Measurements from ENCODE around the gene DOCK6.

The DOCK6 gene

DNA sequence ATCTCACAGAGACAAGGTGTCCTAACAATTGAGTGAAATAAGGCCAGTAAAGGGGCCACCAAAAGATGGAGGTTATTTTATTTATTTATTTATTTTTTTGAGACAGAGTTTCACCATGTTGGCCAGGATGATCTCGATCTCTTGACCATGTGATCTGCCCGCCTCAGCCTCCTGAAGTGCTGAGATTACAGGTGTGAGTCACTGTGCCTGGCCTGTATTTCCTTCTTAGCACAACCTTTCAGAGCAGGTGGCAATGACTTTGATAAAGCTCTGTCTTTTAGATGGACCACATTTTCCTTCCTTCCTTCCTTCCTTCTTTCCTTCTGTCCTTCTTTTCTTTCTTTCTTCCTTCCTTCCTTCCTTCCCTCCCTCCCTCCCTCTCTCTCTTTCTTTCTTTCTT lies 11.0 kb upstream of the DOCK6 start:
- TF ChIP-seq CTCF (IDR thresholded peaks at IDR 0.05; ENCODE audit: low read depth, low read length), result no peak
- DNase-seq (ENCODE audit: extremely low read depth, low read depth), result no peak

DNA sequence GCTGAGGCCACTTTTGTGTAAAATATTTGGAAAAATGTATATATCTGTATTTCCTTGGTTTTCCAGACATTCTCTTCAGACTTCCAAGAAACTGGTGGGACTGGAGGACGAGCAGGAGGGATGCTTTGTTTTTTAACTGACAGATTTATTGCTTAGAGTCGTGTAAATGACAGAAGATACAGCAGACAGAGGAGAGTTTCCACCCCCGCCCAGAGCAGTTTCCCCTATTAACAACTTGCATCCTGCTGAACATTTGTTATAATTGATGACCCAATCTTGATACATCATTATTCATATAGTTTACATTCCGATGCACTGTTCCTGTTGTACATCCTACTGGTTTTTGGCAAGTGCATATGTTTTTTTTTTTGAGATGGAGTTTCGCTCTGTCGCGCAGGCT lies 7.1 kb upstream of the DOCK6 start:
- TF ChIP-seq CTCF (IDR thresholded peaks at IDR 0.05; ENCODE audit: low read depth, low read length), result no peak
- DNase-seq (ENCODE audit: extremely low read depth, low read depth), result no peak

GRCh38 chr19:11268783-11269267 lies 6.5 kb upstream of the DOCK6 start:
- DNase-seq (ENCODE audit: extremely low read depth, low read depth), result no peak
- no peak for TF ChIP-seq CTCF (IDR thresholded peaks at IDR 0.05; ENCODE audit: low read depth, low read length)

- DNase-seq (ENCODE audit: extremely low read depth, low read depth), result no peak
- TF ChIP-seq CTCF (IDR thresholded peaks at IDR 0.05; ENCODE audit: low read depth, low read length), result no peak
Measured at GRCh38 chr19:11267316-11268085, 5.2 kb upstream of the DOCK6 start.

DNA sequence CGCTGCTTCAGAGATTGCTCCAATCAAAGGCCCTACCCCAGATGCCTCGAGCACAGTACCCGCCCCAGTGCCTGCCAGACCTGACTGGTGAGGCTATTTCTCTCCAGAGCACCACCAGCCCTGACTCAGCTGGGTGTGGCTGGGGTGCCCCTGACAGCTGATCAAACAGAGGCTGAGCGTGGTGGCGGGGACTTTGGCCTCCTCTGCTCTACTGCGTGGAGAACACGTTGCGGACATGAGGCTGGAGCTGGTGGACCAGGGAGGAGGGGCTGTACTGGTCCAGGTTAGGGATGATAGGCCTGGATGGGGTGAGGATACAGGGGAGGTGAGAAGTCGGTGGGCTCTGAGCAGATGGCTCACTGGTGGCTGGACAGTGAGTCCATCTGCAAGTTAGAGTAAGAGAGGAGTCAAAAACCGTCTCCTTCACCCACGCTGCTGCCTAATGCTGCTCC lies 3.5 kb upstream of the DOCK6 start:
- no peak for DNase-seq (ENCODE audit: extremely low read depth, low read depth)
- no peak for TF ChIP-seq CTCF (IDR thresholded peaks at IDR 0.05; ENCODE audit: low read depth, low read length)

DNA sequence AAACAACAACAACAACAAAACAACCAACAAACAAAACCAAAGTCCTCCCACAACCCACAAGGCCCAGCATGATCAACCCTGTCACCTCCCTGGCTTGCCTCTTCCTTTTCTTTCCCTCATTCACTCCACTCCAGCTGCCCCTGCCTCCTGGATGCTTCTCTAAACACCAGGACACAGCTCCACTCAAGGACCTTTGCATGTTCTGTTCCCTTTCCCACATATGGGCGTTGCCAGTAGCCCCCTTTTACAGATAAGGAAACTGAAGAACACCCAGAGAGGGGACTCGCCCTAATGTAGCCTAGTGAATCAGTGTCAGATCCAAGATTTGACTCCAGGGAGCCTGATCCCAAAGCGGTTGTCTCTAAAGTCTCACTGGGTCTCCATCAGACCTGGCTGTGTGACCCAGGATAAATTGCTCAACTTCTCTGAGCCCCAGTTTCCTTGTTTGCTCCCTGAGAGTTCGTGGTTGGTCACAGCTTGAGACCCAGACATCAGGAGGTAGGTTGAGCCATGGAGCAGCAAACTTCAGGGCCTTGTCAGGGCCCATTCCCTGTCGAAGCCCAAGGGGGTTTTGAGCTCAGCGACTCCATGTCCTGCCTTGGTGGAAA lies 3.0 kb upstream of the DOCK6 start:
- DNase-seq (ENCODE audit: extremely low read depth, low read depth), result no peak
- TF ChIP-seq CTCF (IDR thresholded peaks at IDR 0.05; ENCODE audit: low read depth, low read length), result no peak

GRCh38 chr19:11264452-11265176 lies 2.3 kb upstream of the DOCK6 start:
- no peak for DNase-seq (ENCODE audit: extremely low read depth, low read depth)
- no peak for TF ChIP-seq CTCF (IDR thresholded peaks at IDR 0.05; ENCODE audit: low read depth, low read length)
